Epithelial cell of proximal tubule (primary cell): ENCODE data around the gene CCDC40. TPM values are rescaled to one million over a fixed set of nuclear protein-coding genes. Genes with fewer than 3 reads are reported as not detected.
"Not testable (repeated sequence)": the region's sequence is repeated elsewhere in the genome, so short reads cannot be mapped to it uniquely, and the experiment has no call there.

ENCODE experiments used
- DNase-seq: peaks from one replicate; pipeline ENCODE4 v3.0.0-alpha.2; 2011; ENCODE audit warnings: low read depth
- H3K4me3 ChIP-seq: 2 replicates; pipeline ENCODE4 v1.5.1; 2011; ENCODE audit warnings: low read depth, mild to moderate bottlenecking, low read length
- total RNA-seq: library from RNA; depleted of rRNA; stranded (reverse); fragments of >200 nt; gene quantifications from 2 replicates; pipeline ENCODE4 v1.2.3, GENCODE V29; 2015
- TF ChIP-seq, protein P1 (sequence below): conservative IDR thresholded peaks from 2 replicates; pipeline ENCODE4 v1.5.1; 2012; ENCODE audit warnings: low read depth, mild to moderate bottlenecking, low read length

CCDC40 gene
- total RNA-seq, 1 donor from 2014 or later, result 2.2 TPM

DNA sequence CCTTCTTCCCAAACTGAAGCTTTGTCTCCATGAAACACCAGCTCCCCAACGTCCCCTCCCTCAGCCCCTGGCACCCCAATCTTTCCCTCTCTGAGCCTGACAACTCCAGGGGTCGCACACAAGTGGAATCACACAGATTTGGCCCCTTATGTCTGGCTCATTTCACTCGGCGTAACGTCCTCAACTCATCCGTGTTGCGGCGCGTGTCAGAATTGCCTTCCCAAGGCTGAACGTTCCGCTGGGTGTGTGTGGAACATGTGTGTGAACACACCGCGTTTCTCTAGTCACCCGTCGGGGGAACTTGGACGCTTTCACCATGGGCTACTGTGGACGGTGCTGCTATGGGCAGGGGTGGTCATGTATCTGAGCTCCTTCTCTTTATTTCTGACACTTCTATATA lies 45.7 kb upstream of the CCDC40 start:
- H3K4me3 ChIP-seq, result no peak overlapping the region
- DNase-seq, result no peak
- TF ChIP-seq, protein P1, sequence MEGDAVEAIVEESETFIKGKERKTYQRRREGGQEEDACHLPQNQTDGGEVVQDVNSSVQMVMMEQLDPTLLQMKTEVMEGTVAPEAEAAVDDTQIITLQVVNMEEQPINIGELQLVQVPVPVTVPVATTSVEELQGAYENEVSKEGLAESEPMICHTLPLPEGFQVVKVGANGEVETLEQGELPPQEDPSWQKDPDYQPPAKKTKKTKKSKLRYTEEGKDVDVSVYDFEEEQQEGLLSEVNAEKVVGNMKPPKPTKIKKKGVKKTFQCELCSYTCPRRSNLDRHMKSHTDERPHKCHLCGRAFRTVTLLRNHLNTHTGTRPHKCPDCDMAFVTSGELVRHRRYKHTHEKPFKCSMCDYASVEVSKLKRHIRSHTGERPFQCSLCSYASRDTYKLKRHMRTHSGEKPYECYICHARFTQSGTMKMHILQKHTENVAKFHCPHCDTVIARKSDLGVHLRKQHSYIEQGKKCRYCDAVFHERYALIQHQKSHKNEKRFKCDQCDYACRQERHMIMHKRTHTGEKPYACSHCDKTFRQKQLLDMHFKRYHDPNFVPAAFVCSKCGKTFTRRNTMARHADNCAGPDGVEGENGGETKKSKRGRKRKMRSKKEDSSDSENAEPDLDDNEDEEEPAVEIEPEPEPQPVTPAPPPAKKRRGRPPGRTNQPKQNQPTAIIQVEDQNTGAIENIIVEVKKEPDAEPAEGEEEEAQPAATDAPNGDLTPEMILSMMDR, result no peak

GRCh38 chr17:79991140-79991923 lies 45.1 kb upstream of the CCDC40 start:
- H3K4me3 ChIP-seq, result peak overlapping the region; percentile 39
- no peak for DNase-seq
- TF ChIP-seq, protein P1, result peak; percentile 52

DNA sequence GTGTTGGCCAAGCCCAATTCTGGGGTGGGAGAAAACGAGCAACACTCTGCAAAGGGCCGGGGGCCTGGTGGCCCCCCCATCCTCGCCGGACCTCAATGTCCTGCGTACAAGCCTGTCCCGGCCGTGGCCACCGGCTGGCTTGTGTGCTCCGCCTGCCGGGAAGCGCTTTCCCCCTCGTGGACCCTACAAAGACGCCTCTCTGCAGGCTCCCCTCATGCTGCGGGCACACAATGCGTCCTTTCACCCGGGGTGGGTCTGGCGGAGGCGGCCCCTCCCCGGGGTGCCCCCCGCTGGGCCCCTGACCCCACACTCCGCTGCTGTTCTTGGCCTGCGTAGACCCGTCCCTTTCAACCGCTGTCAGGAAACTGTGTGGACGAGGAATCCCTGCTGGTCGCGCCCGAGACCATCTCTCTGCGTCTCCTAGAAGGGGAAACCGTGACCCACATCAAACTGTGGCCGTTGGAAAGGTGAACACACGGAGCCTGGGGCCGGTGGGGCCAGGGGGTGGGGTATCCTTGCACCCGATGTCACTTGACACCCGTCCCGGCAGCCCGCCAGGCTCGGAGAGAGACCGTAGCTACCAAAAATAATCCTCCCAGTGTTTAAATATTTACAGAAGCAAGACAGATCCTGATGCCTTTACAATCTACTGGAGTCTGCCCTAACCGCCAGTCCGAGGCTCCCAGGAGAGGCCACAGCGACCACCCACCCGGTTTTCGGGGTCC lies 44.4 kb upstream of the CCDC40 start:
- no peak for DNase-seq
- peak overlapping the region; percentile 39 for H3K4me3 ChIP-seq
- TF ChIP-seq, protein P1, result no peak

- no peak overlapping the region for H3K4me3 ChIP-seq
- TF ChIP-seq, protein P1, result no peak
These were observed 43.6 kb upstream of the CCDC40 start for GRCh38 chr17:79992649-79993389.

GRCh38 chr17:79993390-79994227 lies 42.8 kb upstream of the CCDC40 start:
- TF ChIP-seq, protein P1, result no peak
- DNase-seq, result peak; percentile 57
- H3K4me3 ChIP-seq, result peak overlapping the region; percentile 10

More at GRCh38 chr17:79992649-79993389, 43.6 kb upstream of the CCDC40 start:
- no peak for DNase-seq

DNA sequence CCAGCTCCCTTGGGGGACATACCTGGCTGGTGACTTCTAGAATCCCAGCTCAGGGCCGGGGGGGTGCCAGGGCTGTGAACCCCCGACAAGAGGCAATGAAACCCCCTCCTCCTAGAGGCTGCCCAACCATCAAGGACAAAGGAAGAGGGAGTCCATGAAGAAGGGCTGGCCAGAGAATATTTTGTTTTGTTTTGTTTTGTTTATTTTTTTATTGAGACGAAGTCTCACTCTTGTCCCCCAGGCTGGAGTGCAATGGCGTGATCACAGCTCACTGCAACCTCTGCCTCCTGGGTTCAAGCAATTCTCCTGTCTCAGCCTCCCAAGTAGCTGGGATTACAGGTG lies 42.2 kb upstream of the CCDC40 start:
- not testable (repeated sequence) for H3K4me3 ChIP-seq, DNase-seq
